Trophoblast cell (in vitro differentiated cells and primary cell): Measurements from ENCODE around the gene GLI2.

Source experiments
- DNase-seq, 2 donors: peaks; one replicate each; pipeline ENCODE4 v3.0.0-alpha.2; 2016
- H2AFZ ChIP-seq: 2 replicates; pipeline ENCODE4 v1.6.1; 2013; ENCODE audit warnings: low read length, moderate library complexity, mild to moderate bottlenecking; ENCODE audit not compliant: insufficient read depth, poor library complexity
- H2AK5ac ChIP-seq: 2 replicates; pipeline ENCODE4 v1.6.1; 2013; ENCODE audit warnings: mild to moderate bottlenecking, low read length
- H2BK120ac ChIP-seq: 2 replicates; pipeline ENCODE4 v1.6.1; 2013; ENCODE audit warnings: low read length, mild to moderate bottlenecking, moderate library complexity; ENCODE audit not compliant: insufficient read depth, poor library complexity
- H2BK12ac ChIP-seq: 2 replicates; pipeline ENCODE4 v1.6.1; 2013; ENCODE audit warnings: mild to moderate bottlenecking, low read length, moderate library complexity
- H2BK5ac ChIP-seq: 2 replicates; pipeline ENCODE4 v1.6.1; 2013; ENCODE audit warnings: low read length, low read depth, moderate library complexity, mild to moderate bottlenecking; ENCODE audit not compliant: poor library complexity
- H3K14ac ChIP-seq: 2 replicates; pipeline ENCODE4 v1.6.1; 2013; ENCODE audit warnings: mild to moderate bottlenecking, low read length
- H3K18ac ChIP-seq: 2 replicates; pipeline ENCODE4 v1.6.1; 2013; ENCODE audit warnings: mild to moderate bottlenecking, low read length
- H3K23ac ChIP-seq: 2 replicates; pipeline ENCODE4 v1.6.1; 2013; ENCODE audit warnings: low read length
- H3K27ac ChIP-seq: 2 replicates; pipeline ENCODE4 v1.5.1; 2013; ENCODE audit warnings: low read depth, mild to moderate bottlenecking, inconsistent platforms, low read length, moderate library complexity
- H3K27me3 ChIP-seq: 2 replicates; pipeline ENCODE4 v1.6.1; 2013; ENCODE audit warnings: inconsistent platforms, mild to moderate bottlenecking, low read length, moderate library complexity; ENCODE audit not compliant: insufficient read depth
- H3K36me3 ChIP-seq, 2 experiments: 1 replicate in 1 of 2; 2 replicates in 1 of 2; pipeline ENCODE4 v1.6.1; 2013; ENCODE audit warnings: low read length in 2 of 2, mild to moderate bottlenecking in 2 of 2, moderate library complexity in 1 of 2; ENCODE audit not compliant: insufficient read depth in 2 of 2, control insufficient read depth in 1 of 2
- H3K4ac ChIP-seq: 2 replicates; pipeline ENCODE4 v1.6.1; 2013; ENCODE audit warnings: low read depth, mild to moderate bottlenecking, low read length, moderate library complexity
- H3K4me1 ChIP-seq, 2 experiments: 1 replicate in 1 of 2; 2 replicates in 1 of 2; pipeline ENCODE4 v1.6.1; 2013; ENCODE audit warnings: low read length in 2 of 2, mild to moderate bottlenecking in 2 of 2, moderate library complexity in 1 of 2; ENCODE audit not compliant: insufficient read depth in 2 of 2, control insufficient read depth in 1 of 2
- H3K4me2 ChIP-seq: 2 replicates; pipeline ENCODE4 v1.6.1; 2013; ENCODE audit warnings: inconsistent platforms, mild to moderate bottlenecking, low read length, moderate library complexity
- H3K4me3 ChIP-seq: 2 replicates; pipeline ENCODE4 v1.5.1; 2013; ENCODE audit warnings: mild to moderate bottlenecking, low read depth, low read length, inconsistent platforms
- H3K79me1 ChIP-seq: one replicate; pipeline ENCODE4 v1.6.1; 2013; ENCODE audit warnings: low read length
- H3K79me2 ChIP-seq: 2 replicates; pipeline ENCODE4 v1.6.1; 2013; ENCODE audit warnings: low read length, mild to moderate bottlenecking; ENCODE audit not compliant: control insufficient read depth, insufficient read depth, poor library complexity
- H3K9ac ChIP-seq: 2 replicates; pipeline ENCODE4 v1.6.1; 2013; ENCODE audit warnings: mild to moderate bottlenecking, low read length
- H3K9me3 ChIP-seq: 2 replicates; pipeline ENCODE4 v1.6.1; 2013; ENCODE audit warnings: low read depth, mild to moderate bottlenecking, control low read depth, inconsistent platforms, low read length; ENCODE audit not compliant: insufficient read depth
- H4K12ac ChIP-seq: 2 replicates; pipeline ENCODE4 v1.6.1; 2013; ENCODE audit warnings: low read depth, mild to moderate bottlenecking, low read length, moderate library complexity
- H4K8ac ChIP-seq: 2 replicates; pipeline ENCODE4 v1.6.1; 2013; ENCODE audit warnings: low read depth, mild to moderate bottlenecking, low read length, moderate library complexity
- H4K91ac ChIP-seq: one replicate; pipeline ENCODE4 v1.6.1; 2013; ENCODE audit warnings: low read depth, mild to moderate bottlenecking, low read length, moderate library complexity
- WGBS: extraction: QIAGEN DNeasy Blood & Tissue Kit; methylation state at CpG from one replicate; pipeline ENCODE4 v1.1.7; 2013; ENCODE audit warnings: missing lambda C conversion rate; ENCODE audit not compliant: insufficient read length, insufficient coverage; ENCODE audit errors: extremely low coverage; 5-methylcytosine and 5-hydroxymethylcytosine counted together

Gene GLI2

DNA sequence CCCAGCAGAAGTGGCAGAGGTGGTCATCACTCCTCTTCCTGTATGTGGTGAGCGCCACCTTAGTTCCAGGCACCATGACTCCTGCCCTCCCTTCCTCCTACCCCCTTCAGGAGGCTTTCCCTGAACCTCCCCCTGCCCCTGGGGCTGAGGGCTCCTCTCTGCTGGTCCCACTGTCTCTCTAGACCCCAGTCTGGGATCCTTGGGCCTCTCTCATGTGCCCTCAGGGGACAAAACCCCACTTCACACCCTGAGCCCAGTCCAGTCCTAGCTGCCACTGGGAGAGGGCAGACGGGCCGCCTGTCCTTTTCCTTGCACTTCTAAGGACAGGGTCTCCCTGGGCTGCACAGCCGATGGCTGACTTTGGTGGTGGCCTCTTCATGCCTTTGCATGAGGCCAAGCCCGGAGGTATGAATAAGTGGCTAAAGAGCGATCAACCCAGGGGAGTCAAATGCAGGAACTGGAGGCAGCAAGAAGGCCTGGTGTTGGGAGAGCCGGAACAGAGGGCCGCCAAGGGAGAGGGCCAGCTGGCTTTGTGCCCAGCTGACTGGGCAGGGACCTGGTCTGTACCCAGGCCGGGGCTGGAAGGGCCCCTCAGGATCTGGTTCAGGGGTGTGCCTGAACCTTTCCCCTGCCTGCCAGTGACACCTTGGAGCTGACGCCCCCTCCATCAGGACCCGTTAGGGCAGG is 29.5 kb downstream of the GLI2 start:
- peak overlapping the region; percentile 66 for H3K27ac ChIP-seq
- H3K23ac ChIP-seq: no peak overlapping the region
- peaks cover 2% of the 10 kb centered on the region for H3K79me2 ChIP-seq
- H3K4me1 ChIP-seq: peaks cover 34 to 37% of the 10 kb centered on the region in 2 experiments
- H4K12ac ChIP-seq: no peak overlapping the region
- H3K4me2 ChIP-seq: peak overlapping the region; percentile 11
- peak overlapping the region; percentile 1 for H4K8ac ChIP-seq
- H3K14ac ChIP-seq: peak overlapping the region; percentile 34
- no CpG with 5 or more reads among the region's 11 CpGs for WGBS
- H3K4me3 ChIP-seq: no peak overlapping the region
- peak overlapping the region; percentile 10 for H3K18ac ChIP-seq
- peak overlapping the region; percentile 16 for H2BK120ac ChIP-seq
- H2BK12ac ChIP-seq: peak overlapping the region; percentile 66
- H4K91ac ChIP-seq: peak overlapping the region; percentile 38
- no peak overlapping the region for H3K4ac ChIP-seq
- peaks cover 18% of the 10 kb centered on the region for H3K79me1 ChIP-seq
- H2AFZ ChIP-seq: no peak overlapping the region
- H3K9me3 ChIP-seq: no peaks in the 10 kb centered on the region
- H2AK5ac ChIP-seq: no peak overlapping the region
- DNase-seq: no peak
- no peak overlapping the region for H2BK5ac ChIP-seq
- no peaks in the 10 kb centered on the region for H3K36me3 ChIP-seq
- H3K9ac ChIP-seq: no peak overlapping the region
- no peaks in the 10 kb centered on the region for H3K27me3 ChIP-seq

GRCh38 chr2:120765678-120766469 is 30.2 kb downstream of the GLI2 start:
- peak overlapping the region; percentile 6 for H2AK5ac ChIP-seq
- H3K4me1 ChIP-seq: peaks cover 30 to 32% of the 10 kb centered on the region in 2 experiments
- peak overlapping the region; percentile 44 for H2BK5ac ChIP-seq
- no peaks in the 10 kb centered on the region for H3K27me3 ChIP-seq
- H3K23ac ChIP-seq: no peak overlapping the region
- DNase-seq: peak in 1 of 2 donors; percentile 46
- no peak overlapping the region for H2AFZ ChIP-seq
- H4K91ac ChIP-seq: peak overlapping the region; percentile 64
- H3K4ac ChIP-seq: no peak overlapping the region
- no peak overlapping the region for H3K9ac ChIP-seq
- H4K8ac ChIP-seq: peak overlapping the region; percentile 12
- WGBS: no CpG with 5 or more reads among the region's 27 CpGs
- no peak overlapping the region for H2BK12ac ChIP-seq
- H3K18ac ChIP-seq: no peak overlapping the region
- peak overlapping the region; percentile 11 for H3K4me2 ChIP-seq
- H3K27ac ChIP-seq: peak overlapping the region; percentile 77
- H3K4me3 ChIP-seq: no peak overlapping the region
- H4K12ac ChIP-seq: no peak overlapping the region
- H3K9me3 ChIP-seq: no peaks in the 10 kb centered on the region
- H3K79me2 ChIP-seq: peaks cover 2% of the 10 kb centered on the region
- H3K14ac ChIP-seq: peak overlapping the region; percentile 25
- H3K79me1 ChIP-seq: peaks cover 18% of the 10 kb centered on the region
- H2BK120ac ChIP-seq: peak overlapping the region; percentile 12
- H3K36me3 ChIP-seq: no peaks in the 10 kb centered on the region

DNA sequence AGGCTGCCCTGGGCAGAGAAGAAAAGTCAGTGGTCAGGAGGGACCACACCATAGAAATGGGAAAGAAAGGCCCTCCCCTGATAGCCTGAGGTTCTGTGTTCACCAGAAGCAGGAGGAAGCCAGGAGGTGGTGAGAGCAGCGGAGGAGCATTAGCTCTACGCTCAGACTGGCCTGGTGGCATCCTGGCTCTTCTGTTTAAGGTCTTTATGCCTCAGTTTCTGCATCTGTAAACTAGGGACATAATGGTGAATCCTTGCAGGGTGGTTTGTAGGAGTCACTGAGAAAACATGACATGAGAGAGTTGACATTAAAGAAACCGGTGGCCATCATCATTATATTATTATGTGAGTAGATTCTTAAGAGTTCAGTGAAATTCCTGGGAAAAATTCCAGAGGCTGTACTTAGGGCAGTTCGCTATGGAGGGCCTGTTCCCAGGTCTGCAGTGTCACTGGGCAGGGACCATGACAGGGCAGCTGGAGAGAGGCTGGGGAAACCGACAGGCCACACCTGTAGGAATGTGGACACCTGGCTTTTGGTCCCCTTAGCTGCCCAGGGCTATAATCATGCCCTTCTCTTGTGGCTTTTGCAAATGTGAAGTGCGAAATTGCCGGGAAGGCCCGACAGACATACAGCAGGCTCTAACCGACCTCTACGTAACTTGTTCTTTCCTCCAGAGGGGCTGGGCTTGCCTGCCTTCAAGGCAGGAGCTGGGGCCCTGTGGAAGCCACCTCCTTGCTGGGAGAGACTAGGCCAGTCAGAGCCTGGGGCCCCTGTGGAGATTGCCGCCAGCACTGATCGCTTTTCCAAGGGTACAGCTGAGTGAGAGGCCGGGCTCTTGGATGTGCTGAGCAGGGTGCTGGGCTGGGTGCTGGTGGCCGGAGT is 31.0 kb downstream of the GLI2 start:
- no peak overlapping the region for H3K23ac ChIP-seq
- no peak overlapping the region for H2BK12ac ChIP-seq
- DNase-seq: peak; percentile 59 to 65
- H3K79me1 ChIP-seq: peaks cover 18% of the 10 kb centered on the region
- no peaks in the 10 kb centered on the region for H3K36me3 ChIP-seq
- peaks cover 2% of the 10 kb centered on the region for H3K79me2 ChIP-seq
- peak overlapping the region; percentile 12 for H4K8ac ChIP-seq
- H4K91ac ChIP-seq: peak overlapping the region; percentile 64
- no peak overlapping the region for H3K9ac ChIP-seq
- H3K14ac ChIP-seq: peak overlapping the region; percentile 25
- peak overlapping the region; percentile 44 for H2BK5ac ChIP-seq
- H3K9me3 ChIP-seq: no peaks in the 10 kb centered on the region
- peak overlapping the region; percentile 11 for H3K4me2 ChIP-seq
- peak overlapping the region; percentile 37 for H2BK120ac ChIP-seq
- no peak overlapping the region for H2AFZ ChIP-seq
- H3K27ac ChIP-seq: peak overlapping the region; percentile 77
- H3K4me1 ChIP-seq: peaks cover 33 to 38% of the 10 kb centered on the region in 2 experiments
- H2AK5ac ChIP-seq: peak overlapping the region; percentile 6
- H3K4ac ChIP-seq: no peak overlapping the region
- no peak overlapping the region for H4K12ac ChIP-seq
- no peaks in the 10 kb centered on the region for H3K27me3 ChIP-seq
- no CpG with 5 or more reads among the region's 14 CpGs for WGBS
- H3K4me3 ChIP-seq: no peak overlapping the region
- H3K18ac ChIP-seq: no peak overlapping the region

GRCh38 chr2:120767486-120768005 is 31.9 kb downstream of the GLI2 start:
- Histone ChIP-seq H3K9me3 (no peaks in the 10 kb centered on the region), H3K27me3 (no peaks in the 10 kb centered on the region), H4K8ac (no peak overlapping the region), H3K9ac (no peak overlapping the region), H3K23ac (no peak overlapping the region), H3K18ac (no peak overlapping the region), H3K4me3 (no peak overlapping the region), H3K36me3 (no peaks in the 10 kb centered on the region), H3K4me2 (no peak overlapping the region), H3K4me1 (peaks cover 33 to 42% of the 10 kb centered on the region in 2 experiments), H2AFZ (no peak overlapping the region), H2AK5ac (peak overlapping the region; percentile 23), H3K27ac (peak overlapping the region; percentile 77), H2BK5ac (peak overlapping the region; percentile 3), H3K4ac (no peak overlapping the region), H3K79me1 (peaks cover 18% of the 10 kb centered on the region), H3K79me2 (peaks cover 2% of the 10 kb centered on the region), H2BK12ac (peak overlapping the region; percentile 33), H4K12ac (no peak overlapping the region), H4K91ac (peak overlapping the region; percentile 20), H2BK120ac (no peak overlapping the region), H3K14ac (peak overlapping the region; percentile 19)
- no CpG with 5 or more reads among the region's 10 CpGs for WGBS
- no peak for DNase-seq
